GM19035 (cell line): Measurements from ENCODE around the gene COA1.
"Not testable (repeated sequence)": the region's sequence is repeated elsewhere in the genome, so short reads cannot be mapped to it uniquely, and the experiment has no call there.

Experiments used
- ATAC-seq: cut with Tn5 transposase; IDR thresholded peaks from one replicate; pipeline ENCODE4 v1.9.1; 2021; ENCODE audit not compliant: unreplicated experiment

COA1 gene

GRCh38 chr7:43693687-43694398, 35.5 kb downstream of the COA1 start:
- no peak for ATAC-seq

- no peak for ATAC-seq
Measured at GRCh38 chr7:43692582-43693373, 36.5 kb downstream of the COA1 start.

- no peak for ATAC-seq
Measured at GRCh38 chr7:43691611-43692010, 37.7 kb downstream of the COA1 start.

GRCh38 chr7:43689115-43689514, 40.2 kb downstream of the COA1 start:
- ATAC-seq = no peak

GRCh38 chr7:43687866-43688265, 41.5 kb downstream of the COA1 start:
- not testable (repeated sequence) for ATAC-seq

- ATAC-seq = no peak
Measured at GRCh38 chr7:43686991-43687390, 42.3 kb downstream of the COA1 start.

GRCh38 chr7:43680736-43681135, 48.6 kb downstream of the COA1 start:
- ATAC-seq = no peak

GRCh38 chr7:43679210-43680068, 49.9 kb downstream of the COA1 start:
- no peak for ATAC-seq

- no peak for ATAC-seq
Measured at GRCh38 chr7:43678315-43678714, 51.0 kb downstream of the COA1 start.

GRCh38 chr7:43677864-43678263, 51.5 kb downstream of the COA1 start:
- no peak for ATAC-seq

- ATAC-seq = no peak
Measured at GRCh38 chr7:43674559-43675436, 54.5 kb downstream of the COA1 start.

GRCh38 chr7:43673243-43673976, 55.9 kb downstream of the COA1 start:
- not testable (repeated sequence) for ATAC-seq

GRCh38 chr7:43671521-43671920, 57.8 kb downstream of the COA1 start:
- no peak for ATAC-seq

- ATAC-seq = peak; percentile 64
Measured at GRCh38 chr7:43669286-43670081, 59.8 kb downstream of the COA1 start.

GRCh38 chr7:43668035-43668434, 61.3 kb downstream of the COA1 start:
- ATAC-seq = no peak

GRCh38 chr7:43666938-43667337, 62.4 kb downstream of the COA1 start:
- ATAC-seq = no peak

GRCh38 chr7:43664681-43665080, 64.6 kb downstream of the COA1 start:
- no peak for ATAC-seq

GRCh38 chr7:43660141-43660540, 69.2 kb downstream of the COA1 start:
- no peak for ATAC-seq

- no peak for ATAC-seq
Measured at GRCh38 chr7:43659549-43659896, 69.8 kb downstream of the COA1 start.
